Measurements from ENCODE around the gene KIFC3.
"Not testable (repeated sequence)": the region's sequence is repeated elsewhere in the genome, so short reads cannot be mapped to it uniquely, and the experiment has no call there.

Gene KIFC3

GRCh38 chr16:57804111-57804837, 2.0 kb upstream of the KIFC3 start:
- DNase-seq (ENCODE audit: low spot score) = no peak

DNA sequence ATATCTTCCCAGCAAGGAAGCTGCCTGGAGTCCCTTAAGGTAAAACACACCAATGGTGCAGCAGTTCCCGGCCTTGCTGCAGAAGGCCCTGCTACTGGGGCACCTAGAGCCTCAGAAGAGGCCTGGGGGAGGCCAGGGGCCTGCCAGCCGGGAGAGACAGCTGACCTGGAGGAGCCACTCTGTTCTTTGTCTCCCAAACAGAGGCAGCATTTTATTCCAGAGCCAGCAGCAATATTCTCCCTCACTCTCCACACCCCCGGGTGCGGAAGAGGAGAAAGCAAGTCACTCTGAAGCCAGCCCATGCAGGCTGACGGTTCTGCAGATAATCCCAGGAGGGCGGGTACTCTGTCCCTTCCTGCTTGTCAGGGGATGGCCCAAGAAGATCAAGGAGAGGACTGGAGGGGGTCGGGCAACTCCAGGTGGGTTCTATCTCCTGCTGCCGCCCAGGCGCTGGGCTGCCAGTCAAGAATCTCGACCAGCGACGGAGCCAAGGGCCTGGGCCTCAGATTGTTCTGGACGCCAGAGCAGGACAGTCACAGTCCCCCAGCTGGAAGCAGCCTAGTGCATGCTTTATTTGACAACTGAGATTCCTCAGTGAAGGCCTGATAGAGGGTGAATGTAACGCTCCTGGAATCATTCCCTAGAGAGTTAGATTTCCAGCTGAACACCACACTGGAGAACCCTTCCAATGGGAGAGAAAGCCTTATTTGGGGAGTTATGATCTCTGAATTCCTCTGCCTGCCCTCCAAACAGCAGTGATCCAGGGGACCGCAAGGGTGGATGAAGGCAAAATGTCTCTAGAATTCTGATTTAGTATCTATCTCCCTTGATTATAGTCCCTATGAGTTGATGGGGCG, 1.1 kb upstream of the KIFC3 start:
- DNase-seq (ENCODE audit: low spot score) = no peak

GRCh38 chr16:57801809-57802340, 416 bp downstream of the KIFC3 start:
- DNase-seq (ENCODE audit: low spot score) = no peak

DNA sequence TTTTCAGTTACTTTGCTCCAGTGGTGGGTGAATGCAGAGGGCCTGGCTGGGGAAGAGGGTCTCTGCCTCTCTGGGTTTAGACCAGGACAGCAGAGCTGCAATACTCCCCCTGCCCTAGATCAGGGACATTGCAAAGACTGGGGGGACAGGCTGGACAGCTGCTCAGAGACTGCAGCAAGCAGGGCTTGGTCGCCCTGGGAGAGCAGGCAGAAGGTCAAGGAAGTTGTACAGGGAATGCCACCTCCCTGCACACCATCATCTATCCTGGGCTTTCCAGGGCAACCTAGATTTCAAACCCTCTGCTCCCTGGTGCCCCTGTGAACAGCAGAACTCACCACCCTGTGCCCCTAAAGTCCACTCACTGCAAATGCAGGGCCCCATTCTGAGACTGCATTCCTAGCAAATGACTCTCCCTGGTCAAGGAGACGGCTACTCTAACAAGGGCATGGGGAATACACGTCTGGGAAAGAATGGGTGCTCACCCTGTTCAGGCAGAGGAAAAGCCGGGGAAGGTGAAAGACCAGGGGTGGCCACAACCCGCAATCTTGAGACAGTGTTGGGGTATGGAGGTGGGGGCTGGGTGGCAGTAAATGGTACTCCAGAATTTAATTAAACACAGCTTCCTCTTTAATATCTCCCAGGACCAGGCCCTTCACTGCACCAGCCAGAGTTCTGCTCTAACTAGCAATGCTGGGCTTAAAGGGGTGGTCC, 1.0 kb downstream of the KIFC3 start:
- no peak for DNase-seq (ENCODE audit: low spot score)

DNA sequence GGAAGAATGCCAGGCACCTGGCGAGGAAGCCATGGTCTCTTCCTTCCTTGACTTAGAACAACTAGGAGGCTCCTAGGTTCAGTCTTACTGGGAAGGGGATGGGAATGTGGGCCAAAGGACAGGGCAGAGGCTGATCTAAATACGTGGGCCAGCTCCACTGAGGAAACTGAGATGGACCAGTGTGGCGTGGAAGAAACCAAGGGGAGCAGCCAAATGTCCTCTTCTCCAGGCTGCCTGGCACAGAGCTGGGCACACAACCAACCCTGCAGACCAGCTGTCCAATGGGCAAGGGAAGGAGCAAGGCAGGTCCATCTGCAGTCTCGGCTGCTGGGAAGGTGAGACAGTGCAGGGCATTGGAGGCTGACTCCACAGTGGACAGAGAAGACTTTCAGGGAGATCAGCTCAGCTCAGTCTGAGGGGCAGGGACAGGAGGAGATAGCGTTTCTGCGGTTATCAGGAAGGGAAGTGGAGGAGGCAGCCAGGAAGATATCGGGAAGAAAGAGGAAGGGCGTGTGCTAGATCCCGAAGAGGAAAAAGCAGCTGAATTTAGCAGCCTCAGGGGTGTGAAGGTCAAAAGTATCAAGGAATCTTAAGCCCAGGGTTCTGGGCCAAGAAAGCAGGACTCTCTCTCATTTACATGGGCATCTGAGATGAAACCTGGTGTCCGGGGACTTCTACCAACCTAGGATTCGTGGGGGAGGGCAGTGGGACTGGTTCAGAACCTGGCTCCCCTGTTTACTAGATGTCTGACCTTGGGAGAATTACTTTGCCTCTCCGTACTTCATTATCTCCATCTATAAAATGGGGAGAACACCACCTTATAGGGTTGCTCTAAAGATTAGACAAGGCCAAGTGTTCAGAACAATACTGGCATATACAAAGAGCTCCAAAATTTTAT, 1.8 kb downstream of the KIFC3 start:
- no peak for DNase-seq (ENCODE audit: low spot score)

GRCh38 chr16:57799600-57800199, 2.6 kb downstream of the KIFC3 start:
- DNase-seq (ENCODE audit: low spot score) = no peak

DNA sequence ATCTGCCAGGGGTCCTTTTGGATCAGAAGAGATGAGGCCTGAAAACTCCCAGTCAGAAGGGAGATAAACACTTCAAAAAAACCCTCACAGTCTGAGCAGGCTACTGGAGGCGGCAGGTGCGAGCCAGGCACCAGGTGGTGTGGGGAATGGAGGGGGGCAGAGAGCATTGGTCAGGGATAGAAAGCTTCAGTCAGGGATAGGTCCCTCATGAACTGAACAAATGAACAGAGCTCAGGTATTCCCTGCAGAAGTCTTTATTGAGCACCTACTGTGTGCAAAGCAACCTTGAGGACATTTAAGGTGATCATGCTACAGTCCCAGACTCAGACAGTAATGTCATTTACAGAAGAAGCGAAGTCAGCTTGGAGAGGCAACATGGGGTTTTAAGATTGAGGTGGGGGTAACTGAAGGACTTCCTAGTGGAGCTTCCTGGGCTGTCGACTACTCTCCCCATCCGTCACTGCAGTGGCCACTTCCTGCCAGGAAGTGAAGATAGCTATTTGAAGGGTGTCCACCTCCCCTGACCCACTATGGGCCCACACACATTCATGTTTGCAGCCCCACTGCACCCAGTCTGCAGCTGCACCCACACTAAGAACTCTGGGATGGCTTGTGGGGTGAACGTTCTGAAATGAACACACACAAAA, 3.2 kb downstream of the KIFC3 start:
- no peak for DNase-seq (ENCODE audit: low spot score)

DNA sequence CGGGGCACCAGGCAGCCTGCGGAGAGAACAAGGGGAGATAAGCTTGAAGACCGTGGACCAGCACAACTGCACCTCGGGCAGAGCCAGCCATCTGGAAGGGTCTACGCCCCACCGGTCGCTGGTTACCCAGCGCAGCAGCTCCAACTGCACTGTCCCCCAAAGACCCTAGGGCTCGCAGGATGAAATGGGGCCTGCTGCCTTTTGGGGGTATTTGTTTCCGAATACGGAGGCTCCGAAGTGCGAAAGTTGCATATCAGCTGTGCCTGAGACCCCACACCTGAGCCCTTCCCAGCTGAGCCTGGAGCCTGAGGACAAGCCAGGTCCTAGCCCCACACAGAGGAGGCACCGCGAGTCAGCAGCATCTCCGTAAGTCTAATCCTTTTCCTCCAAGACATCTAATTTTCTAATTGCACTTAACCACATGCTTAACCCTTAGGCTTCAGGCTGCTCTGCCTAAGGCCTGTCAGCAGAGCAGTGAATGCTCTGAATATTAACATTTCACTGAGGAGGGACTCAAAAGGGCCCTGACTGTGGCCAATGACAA, 4.0 kb downstream of the KIFC3 start:
- no peak for DNase-seq (ENCODE audit: low spot score)

GRCh38 chr16:57797526-57798266, 4.6 kb downstream of the KIFC3 start:
- no peak for DNase-seq (ENCODE audit: low spot score)

DNA sequence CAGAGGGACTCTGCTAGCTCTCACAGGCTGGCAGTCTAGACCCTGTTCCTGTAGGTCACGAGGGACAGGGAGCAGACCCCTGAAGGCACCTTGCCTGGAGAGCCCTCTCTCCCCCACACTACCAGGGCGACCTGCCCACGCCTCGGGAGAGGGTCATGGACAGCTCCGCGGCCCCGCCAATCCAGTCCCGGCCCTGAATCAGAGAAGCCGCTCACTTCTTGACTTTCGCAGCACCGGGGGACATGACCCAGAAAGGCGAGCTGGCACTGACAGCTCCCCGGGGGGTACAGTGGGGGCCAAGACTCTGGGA, 5.1 kb downstream of the KIFC3 start:
- no peak for DNase-seq (ENCODE audit: low spot score)

- not testable (repeated sequence) for DNase-seq (ENCODE audit: low spot score)
Observed at GRCh38 chr16:57796014-57796413, 6.3 kb downstream of the KIFC3 start.

- DNase-seq (ENCODE audit: low spot score) = peak; percentile 37
Observed at GRCh38 chr16:57795431-57795878, 6.8 kb downstream of the KIFC3 start.

DNA sequence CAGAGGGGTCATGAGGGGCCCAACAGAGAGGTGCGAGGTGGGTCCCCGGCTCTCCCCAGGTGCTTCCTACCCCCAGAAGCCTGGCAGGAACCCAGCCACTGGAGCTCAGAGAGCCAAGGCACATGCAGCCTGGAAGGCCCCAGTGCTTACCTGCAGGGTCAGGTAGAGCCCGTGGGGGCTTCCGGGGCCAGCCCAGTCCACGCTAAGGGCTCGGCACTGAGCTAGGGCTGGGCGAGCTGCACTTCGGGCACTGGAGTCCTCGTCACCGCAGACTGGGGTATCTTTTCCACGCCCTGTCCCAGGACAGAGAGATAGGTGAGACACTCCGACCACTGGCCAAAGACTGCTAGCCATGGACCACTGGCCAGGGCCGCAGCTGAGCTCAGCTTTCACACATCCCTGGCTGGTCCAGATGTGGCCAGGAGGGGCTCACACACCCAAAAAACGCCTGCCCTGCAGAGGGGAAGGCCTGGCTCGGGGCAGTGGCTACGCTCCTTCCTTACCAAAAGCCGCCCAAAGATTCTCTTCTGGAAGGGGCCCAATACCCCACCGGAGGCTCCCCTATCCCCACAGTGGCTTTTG, 7.4 kb downstream of the KIFC3 start:
- no peak for DNase-seq (ENCODE audit: low spot score)

GRCh38 chr16:57791893-57792461, 10.3 kb downstream of the KIFC3 start:
- DNase-seq (ENCODE audit: low spot score) = no peak

DNA sequence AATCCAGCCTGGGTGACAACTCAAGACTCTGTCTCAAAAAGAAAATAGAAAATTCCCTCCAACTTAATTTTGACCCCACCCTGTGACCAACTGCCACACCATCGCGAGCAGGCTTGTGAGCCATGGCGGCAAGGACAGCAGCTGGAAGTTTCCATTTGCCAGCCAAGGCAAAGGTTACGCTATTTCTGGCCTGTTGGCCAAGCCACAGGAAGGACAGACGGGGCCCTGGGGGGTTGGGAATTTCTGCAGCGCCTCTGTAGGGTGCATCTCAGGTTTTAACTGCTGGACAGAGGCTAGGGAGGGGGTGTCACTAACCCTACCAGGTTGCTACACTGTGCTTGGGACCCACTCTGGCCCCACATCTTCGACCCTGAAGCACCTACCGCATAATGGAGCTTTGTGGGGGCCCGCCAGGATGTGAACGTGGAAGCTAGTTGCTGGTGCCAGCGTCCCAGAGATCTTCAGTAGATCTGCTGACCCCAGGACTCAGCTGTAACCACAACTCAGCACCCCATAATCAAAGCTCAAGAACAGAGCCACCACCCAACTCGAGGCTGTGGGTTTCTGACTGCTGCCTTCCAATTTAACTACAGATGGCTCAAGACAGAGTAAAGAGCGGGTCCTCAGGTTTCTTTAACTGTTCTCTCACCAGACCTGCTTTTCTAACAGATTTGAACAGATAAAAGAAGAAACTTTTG, 10.9 kb downstream of the KIFC3 start:
- no peak for DNase-seq (ENCODE audit: low spot score)

- DNase-seq (ENCODE audit: low spot score) = no peak
Observed at GRCh38 chr16:57788951-57789350, 13.3 kb downstream of the KIFC3 start.

- no peak for DNase-seq (ENCODE audit: low spot score)
Observed at GRCh38 chr16:57788252-57788841, 13.9 kb downstream of the KIFC3 start.

DNA sequence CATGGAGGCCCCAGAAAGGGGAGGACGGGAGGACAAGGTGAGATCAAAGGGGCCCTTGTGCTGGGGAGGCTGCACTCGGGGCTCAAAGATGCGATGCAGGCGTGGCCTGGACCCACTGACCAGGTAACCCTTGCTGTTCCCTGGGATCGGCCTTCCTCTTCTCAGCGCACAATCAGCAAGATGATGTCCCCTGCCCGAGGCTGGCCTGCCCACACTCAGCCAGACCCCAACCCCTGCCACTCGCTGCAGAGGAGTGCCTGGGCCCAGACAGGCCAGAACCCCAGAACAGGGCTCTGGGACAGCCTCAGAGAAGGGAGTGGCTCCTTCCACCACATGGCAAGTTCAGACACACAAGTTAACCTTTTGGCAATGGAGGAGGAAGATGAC, 14.8 kb downstream of the KIFC3 start:
- DNase-seq (ENCODE audit: low spot score) = no peak

Data from activated CD4-positive, alpha-beta T cell treated with anti-CD3 and anti-CD28 coated beads, Interleukin-2, Interleukin-4, amounts not matched to agents 100 ng/mL and 50 ng/mL, durations not matched to agents 16 hours and 8 hours (primary cell).